Stimulated activated CD8-positive, alpha-beta memory T cell treated with anti-CD3 and anti-CD28 coated beads, Interleukin-15, amount 100 ng/mL, for 48 hours (primary cell): ENCODE results near the gene ADNP.

Experiments
- DNase-seq, 2 donors: peaks; one replicate each; pipeline ENCODE4 v3.0.0-alpha.2; 2020; ENCODE audit warnings: low read depth in 2 of 2

Gene ADNP

GRCh38 chr20:50932691-50933280 lies 1.5 kb upstream of the ADNP start:
- no peak for DNase-seq

GRCh38 chr20:50932016-50932485 lies 814 bp upstream of the ADNP start:
- DNase-seq, result no peak

- no peak for DNase-seq
These were observed 296 bp downstream of the ADNP start for GRCh38 chr20:50930976-50931305.

GRCh38 chr20:50930139-50930975 lies 880 bp downstream of the ADNP start:
- no peak for DNase-seq

- peak; percentile 86 to 89 for DNase-seq
These were observed 1.7 kb downstream of the ADNP start for GRCh38 chr20:50929299-50930138.

- no peak for DNase-seq
These were observed 2.8 kb downstream of the ADNP start for GRCh38 chr20:50928469-50928868.

- no peak for DNase-seq
These were observed 4.7 kb downstream of the ADNP start for GRCh38 chr20:50926530-50926929.

- no peak for DNase-seq
These were observed 6.8 kb downstream of the ADNP start for GRCh38 chr20:50924261-50924920.

GRCh38 chr20:50921803-50922501 lies 9.3 kb downstream of the ADNP start:
- DNase-seq, result no peak

GRCh38 chr20:50920997-50921396 lies 10.2 kb downstream of the ADNP start:
- DNase-seq, result no peak

GRCh38 chr20:50919567-50919966 lies 11.7 kb downstream of the ADNP start:
- no peak for DNase-seq

GRCh38 chr20:50918403-50918802 lies 12.8 kb downstream of the ADNP start:
- no peak for DNase-seq

- DNase-seq, result no peak
These were observed 14.3 kb downstream of the ADNP start for GRCh38 chr20:50916934-50917333.

- DNase-seq, result no peak
These were observed 15.0 kb downstream of the ADNP start for GRCh38 chr20:50916257-50916656.

GRCh38 chr20:50915424-50915823 lies 15.8 kb downstream of the ADNP start:
- no peak for DNase-seq

GRCh38 chr20:50913690-50914375 lies 17.4 kb downstream of the ADNP start:
- no peak for DNase-seq

- no peak for DNase-seq
These were observed 19.5 kb downstream of the ADNP start for GRCh38 chr20:50911716-50912115.

- no peak for DNase-seq
These were observed 20.2 kb downstream of the ADNP start for GRCh38 chr20:50911030-50911429.

GRCh38 chr20:50909413-50909812 lies 21.8 kb downstream of the ADNP start:
- no peak for DNase-seq

GRCh38 chr20:50904067-50904570 lies 27.1 kb downstream of the ADNP start:
- no peak for DNase-seq
